CD4-positive, alpha-beta T cell treated with Interleukin-15 for 4 hours (primary cell): ENCODE results near the gene ANKRD13D.
A peak's percentile ranks its signal among the peaks of the same experiment; 100 is the strongest.
"Not testable (repeated sequence)": the region's sequence is repeated elsewhere in the genome, so short reads cannot be mapped to it uniquely, and the experiment has no call there.

ENCODE experiments used
- DNase-seq: peaks from one replicate; pipeline ENCODE4 v3.0.0-alpha.2; 2020; ENCODE audit warnings: low spot score

The ANKRD13D gene

GRCh38 chr11:67289226-67289650 is at the start of gene ANKRD13D:
TSS of gene ANKRD13D (plus strand) at chr11:67289303. CDS start at chr11:67289461, 158 bp downstream.
- no peak for DNase-seq

DNA sequence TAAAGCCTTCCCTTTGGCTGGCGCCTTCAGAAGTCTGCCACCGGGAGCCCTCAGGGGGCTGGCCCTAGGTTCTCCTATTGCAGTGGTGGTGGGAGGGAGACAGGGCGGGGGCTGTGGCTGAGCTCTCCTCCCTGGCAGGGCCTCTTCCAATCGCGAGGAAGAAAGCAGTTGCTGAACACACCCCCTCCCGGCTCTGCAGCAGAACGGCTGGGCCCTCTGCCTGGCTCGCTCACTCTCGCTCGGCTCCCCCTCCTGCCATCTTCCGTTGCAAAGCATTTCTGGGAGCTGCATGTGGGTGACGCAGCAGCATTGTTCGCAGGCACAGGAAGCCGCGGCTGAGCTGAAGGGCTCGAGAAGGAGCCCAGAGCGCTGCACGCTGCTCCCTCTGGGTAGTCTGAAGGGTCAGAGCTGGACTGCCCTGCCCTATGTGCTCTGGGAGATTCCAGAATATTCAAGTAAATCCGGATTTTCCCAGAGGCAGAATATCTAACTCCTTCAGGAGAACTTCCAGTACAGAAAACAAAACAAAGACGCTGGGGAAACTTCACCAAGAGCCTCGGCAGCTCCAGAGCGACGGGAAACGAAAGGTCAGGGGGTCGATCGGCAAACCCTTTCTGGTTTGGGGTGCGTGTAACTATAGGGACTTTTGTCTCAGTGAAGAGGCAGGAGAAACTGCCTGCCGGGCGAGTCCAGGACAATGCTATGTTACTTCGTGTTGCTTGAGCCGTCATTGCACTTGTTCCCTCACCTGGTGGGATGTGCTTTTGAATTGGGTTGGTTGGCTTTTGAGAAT is 49.1 kb upstream of the ANKRD13D start:
- peak; percentile 98 for DNase-seq

- peak; percentile 93 for DNase-seq
Measured at GRCh38 chr11:67240576-67241389, 48.3 kb upstream of the ANKRD13D start.

DNA sequence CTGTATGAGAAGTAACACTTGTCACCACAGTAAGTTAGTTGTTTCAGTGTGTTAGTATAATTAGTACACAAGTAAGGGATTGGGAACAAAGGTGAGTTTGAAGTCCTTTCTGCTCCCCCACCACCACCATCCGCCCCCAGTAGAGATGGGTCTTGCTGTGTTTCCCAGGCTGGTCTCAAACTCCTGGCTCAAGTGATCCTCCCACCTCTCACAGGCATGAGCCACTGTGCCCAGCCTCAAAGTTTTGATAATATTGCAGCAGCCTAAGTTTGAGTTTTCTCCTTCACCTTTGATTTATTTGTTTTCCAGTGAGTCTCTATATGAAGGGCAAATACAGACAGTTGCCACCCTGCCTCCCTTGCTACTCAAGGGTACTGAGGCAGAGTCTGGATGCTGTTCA is 46.6 kb upstream of the ANKRD13D start:
- no peak for DNase-seq

GRCh38 chr11:67243051-67243450 is 46.1 kb upstream of the ANKRD13D start:
- DNase-seq = no peak

DNA sequence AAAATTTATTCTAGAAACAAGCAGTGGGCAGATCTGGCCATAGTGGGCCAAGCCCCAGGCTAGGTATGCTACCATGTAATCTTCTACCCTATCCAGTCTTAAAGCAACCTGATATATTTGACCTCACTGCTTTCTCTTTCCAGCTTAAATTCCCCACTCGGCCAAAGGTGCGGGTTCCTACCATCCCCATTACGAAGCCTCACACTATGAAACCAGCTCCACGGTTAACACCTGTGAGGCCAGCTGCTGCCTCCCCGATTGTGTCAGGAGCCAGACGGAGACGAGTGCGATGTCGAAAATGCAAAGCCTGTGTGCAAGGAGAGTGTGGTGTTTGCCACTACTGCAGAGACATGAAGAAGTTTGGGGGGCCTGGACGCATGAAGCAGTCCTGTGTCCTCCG is 44.1 kb upstream of the ANKRD13D start:
- DNase-seq = no peak

GRCh38 chr11:67247946-67248550 is 41.1 kb upstream of the ANKRD13D start:
- DNase-seq = no peak

GRCh38 chr11:67248653-67249052 is 40.5 kb upstream of the ANKRD13D start:
- DNase-seq = no peak

GRCh38 chr11:67250059-67251043 is 38.8 kb upstream of the ANKRD13D start:
- DNase-seq = no peak

DNA sequence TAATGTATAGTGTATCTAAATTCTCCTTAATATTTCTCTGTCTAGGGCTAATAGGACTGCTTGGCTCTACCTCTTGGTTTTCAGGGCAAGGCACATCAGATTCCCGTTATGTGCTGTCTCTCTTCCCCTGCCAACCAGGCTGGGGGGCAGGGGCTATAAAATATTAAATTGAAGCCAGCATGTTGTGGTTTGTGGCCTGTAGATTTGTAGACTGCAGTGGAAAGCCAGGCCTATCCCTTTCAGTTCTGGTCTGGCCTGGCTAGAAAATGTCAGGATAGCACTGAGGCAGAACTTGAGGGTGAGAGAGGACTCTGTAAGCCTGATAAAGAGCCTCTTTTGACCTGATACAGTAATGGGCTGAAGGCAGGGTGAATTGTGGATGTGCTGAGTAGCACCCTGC is 37.3 kb upstream of the ANKRD13D start:
- no peak for DNase-seq

GRCh38 chr11:67252831-67253239 is 36.3 kb upstream of the ANKRD13D start:
- no peak for DNase-seq

DNA sequence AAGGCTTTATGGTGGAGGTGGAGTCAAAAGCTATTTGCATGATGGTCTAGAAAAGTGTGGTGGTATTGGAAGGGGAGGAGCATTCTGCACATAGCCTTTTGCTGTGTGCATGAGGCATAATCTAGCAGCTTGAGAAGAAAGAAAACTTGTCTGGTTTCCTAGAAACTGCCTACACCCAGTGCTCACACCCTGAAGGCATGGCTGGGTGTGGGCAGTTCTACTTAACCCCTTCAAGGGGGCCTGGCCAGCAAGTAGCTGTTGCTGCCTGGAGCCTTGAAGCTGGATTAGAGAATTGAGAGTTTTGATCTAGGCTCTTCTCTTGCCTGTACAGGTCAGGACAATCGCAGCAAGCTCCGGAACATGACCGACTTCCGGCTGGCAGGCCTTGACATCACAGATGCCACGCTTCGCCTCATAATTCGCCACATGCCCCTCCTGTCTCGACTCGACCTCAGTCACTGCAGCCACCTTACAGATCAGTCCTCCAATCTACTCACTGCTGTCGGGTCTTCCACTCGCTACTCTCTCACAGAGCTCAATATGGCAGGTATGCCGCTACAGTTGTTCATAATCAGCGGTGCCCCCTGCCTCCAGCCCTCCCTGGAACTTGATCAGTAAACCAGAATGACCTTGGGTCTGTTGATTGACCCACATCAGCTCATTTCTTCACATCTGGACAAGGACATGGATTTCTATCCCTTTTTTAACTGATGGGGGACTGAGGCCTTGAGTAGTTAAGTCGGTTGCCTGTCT is 35.1 kb upstream of the ANKRD13D start:
- DNase-seq = no peak

DNA sequence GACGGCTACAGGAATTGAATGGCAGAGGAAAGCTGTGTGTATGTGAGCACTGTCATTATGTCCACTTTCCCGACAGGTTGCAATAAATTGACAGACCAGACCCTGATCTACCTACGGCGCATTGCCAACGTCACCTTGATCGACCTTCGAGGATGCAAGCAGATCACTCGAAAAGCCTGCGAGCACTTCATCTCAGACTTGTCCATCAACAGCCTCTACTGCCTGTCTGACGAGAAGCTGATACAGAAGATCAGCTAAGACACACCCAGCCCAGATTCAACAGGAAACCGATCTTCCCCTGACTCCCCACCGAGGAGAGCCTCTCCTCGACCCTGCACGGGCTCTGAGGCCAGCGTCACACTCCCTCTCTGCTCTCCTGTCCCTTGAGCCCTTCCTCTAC is 34.3 kb upstream of the ANKRD13D start:
- no peak for DNase-seq

- no peak for DNase-seq
Measured at GRCh38 chr11:67255353-67255752, 33.8 kb upstream of the ANKRD13D start.

GRCh38 chr11:67255864-67256263 is 33.2 kb upstream of the ANKRD13D start:
- no peak for DNase-seq

DNA sequence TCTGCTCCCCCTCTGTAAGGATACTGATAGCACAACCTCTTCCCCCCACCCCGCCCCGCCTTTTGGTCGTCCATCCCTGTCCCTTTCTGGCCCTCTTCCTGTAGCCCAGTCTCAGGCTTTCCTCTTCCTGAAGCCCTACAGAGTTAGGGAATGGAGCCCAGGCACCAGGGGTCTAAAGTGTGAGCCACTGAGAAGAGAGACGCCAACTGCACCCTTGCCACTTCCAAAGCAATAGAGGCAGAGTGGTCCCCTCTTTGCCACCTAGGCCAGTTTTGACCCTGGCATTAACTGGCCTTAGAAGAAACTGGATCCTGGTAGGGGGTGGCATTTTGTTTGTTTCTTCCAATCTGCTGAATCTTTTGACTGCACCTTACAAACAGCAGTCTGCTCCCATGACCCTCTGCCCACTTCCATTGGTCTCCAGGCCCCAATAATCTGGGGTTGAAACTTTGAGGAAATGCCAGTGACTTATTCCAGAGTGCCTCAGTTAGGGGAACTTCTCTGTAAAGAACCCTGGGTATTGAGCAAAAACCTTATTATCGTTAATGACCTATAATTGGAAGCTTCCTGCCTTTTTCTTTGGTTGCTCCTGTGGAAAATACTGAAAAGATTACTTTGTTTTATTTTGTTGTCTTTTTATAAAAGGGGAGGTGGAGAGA is 32.5 kb upstream of the ANKRD13D start:
- no peak for DNase-seq

GRCh38 chr11:67260406-67260805 is 28.7 kb upstream of the ANKRD13D start:
- no peak for DNase-seq

- not testable (repeated sequence) for DNase-seq
Measured at GRCh38 chr11:67260885-67261639, 28.0 kb upstream of the ANKRD13D start.

- no peak for DNase-seq
Measured at GRCh38 chr11:67261640-67261945, 27.5 kb upstream of the ANKRD13D start.
